Fibroblast of villous mesenchyme (primary cell): Measurements from ENCODE around the gene TAP2. TPM values are rescaled to one million over a fixed set of nuclear protein-coding genes. Genes with fewer than 3 reads are reported as not detected.

Experiments used
- DNase-seq: peaks from one replicate; pipeline ENCODE4 v3.0.0-alpha.2; 2010; ENCODE audit warnings: low read depth
- H3K4me3 ChIP-seq: 2 replicates; pipeline ENCODE4 v1.5.1; 2011; ENCODE audit warnings: low read depth, mild to moderate bottlenecking, low read length
- CTCF ChIP-seq: IDR thresholded peaks from 2 replicates; pipeline ENCODE4 v1.5.1; 2012; ENCODE audit warnings: low read depth, mild to moderate bottlenecking, low read length; ENCODE audit not compliant: insufficient read depth
- total RNA-seq: library from RNA; depleted of rRNA; stranded (reverse); fragments of >200 nt; gene quantifications from 2 replicates; pipeline ENCODE4 v1.2.3, GENCODE V29; 2012

TAP2 gene
- total RNA-seq, 1 donor, result 33.7 TPM

GRCh38 chr6:32833664-32834063 is 4.9 kb downstream of the TAP2 start:
- no peak for TF ChIP-seq CTCF
- DNase-seq, result no peak
- no peak overlapping the region for H3K4me3 ChIP-seq

DNA sequence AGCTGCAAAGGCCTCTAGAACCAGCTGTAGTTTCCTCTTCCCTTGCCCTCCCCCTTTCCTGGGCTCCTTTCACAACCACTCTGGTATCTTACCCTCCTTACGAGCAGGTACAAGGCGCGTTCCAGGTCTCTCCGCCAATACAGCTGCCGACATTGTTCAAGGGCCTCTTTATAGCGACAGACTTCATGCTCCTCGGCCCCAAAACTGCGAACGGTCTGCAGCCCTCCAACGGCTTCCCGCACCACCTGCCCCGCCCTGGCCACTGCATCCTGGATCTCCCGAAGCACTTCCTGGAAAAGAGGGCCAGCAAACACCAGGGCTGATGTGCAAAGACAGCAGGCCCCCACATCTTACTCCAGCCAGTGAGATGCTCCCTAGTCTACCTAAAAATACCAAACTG is 6.0 kb downstream of the TAP2 start:
- no peak for DNase-seq
- no peak overlapping the region for H3K4me3 ChIP-seq
- no peak for TF ChIP-seq CTCF

GRCh38 chr6:32830936-32831335 is 7.6 kb downstream of the TAP2 start:
- H3K4me3 ChIP-seq, result no peak overlapping the region
- no peak for TF ChIP-seq CTCF
- DNase-seq, result no peak

GRCh38 chr6:32830017-32830416 is 8.5 kb downstream of the TAP2 start:
- no peak overlapping the region for H3K4me3 ChIP-seq
- no peak for DNase-seq
- no peak for TF ChIP-seq CTCF

DNA sequence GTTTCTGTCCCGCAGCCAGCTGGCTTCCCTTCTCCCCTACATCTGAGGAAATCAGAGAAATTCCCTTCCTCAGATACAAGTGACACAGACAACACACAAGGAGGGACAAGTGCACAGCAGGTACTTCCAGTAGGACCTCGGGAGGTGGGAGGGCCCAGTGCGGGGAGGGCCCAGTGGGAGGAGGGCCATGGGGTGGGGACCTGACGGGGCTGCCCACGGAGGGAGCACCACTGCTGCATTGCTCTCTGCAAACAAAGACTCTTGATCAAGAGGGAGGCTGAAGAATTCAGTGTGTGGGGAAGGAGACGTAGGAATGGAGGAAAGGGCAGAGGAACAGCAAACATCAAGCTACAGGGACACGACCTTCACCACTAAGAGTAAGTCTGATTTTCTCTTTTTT is 9.0 kb downstream of the TAP2 start:
- no peak overlapping the region for H3K4me3 ChIP-seq
- no peak for TF ChIP-seq CTCF
- DNase-seq, result no peak

DNA sequence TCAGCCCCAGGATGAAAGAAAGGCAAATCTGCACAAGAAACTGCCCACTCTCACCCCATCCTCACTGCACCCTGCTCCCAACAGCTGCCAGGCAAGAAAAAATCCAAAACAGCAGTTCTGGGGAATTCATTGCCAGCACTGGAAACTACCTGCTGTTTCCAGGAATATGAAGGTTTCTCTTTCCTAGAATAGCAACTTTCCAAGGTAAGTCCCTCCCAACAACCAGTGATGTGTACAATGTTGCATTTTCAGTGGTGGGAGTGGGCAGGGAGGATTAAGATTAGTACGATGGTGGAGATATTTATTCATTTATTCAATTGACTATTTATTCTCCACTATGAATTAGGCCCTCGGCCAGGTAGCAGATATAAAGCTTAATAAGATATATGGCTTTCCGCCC is 11.5 kb downstream of the TAP2 start:
- no peak for TF ChIP-seq CTCF
- no peak for DNase-seq
- no peak overlapping the region for H3K4me3 ChIP-seq

DNA sequence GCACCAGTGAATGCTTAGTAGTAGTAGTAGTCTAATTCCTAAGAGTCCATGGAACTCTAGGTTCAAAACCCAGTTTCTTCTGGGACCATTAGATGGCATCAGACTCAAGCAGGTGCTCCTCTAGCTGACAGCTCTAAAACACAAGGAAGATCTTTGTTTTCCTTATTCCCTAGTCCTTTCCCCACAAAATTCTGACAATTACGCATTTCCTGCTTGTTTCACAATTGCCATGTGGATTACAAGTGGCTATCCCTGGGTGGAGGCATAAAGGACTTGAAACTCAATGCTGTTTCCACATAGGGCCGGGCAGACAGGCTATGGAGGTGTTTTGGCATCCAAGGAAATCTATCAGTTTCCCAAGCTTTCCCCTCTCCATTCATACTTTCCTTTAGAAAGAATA is 12.6 kb downstream of the TAP2 start:
- DNase-seq, result peak; percentile 82
- TF ChIP-seq CTCF, result peak; percentile 34
- H3K4me3 ChIP-seq, result no peak overlapping the region
